Colonic mucosa (tissue), 4 donors: ENCODE data around the gene GUCY2D. TPM values are rescaled to one million over a fixed set of nuclear protein-coding genes. Genes with fewer than 3 reads are reported as not detected.
A peak's percentile ranks its signal among the peaks of the same experiment; 100 is the strongest.

Experiments
- DNase-seq: peaks from one replicate; pipeline ENCODE4 v3.0.0-alpha.2; 2020
- H3K27ac ChIP-seq: fragments of 200-600 bp; one replicate; pipeline ENCODE4 v1.8.0; 2021
- H3K27me3 ChIP-seq: fragments of 200-600 bp; one replicate; pipeline ENCODE4 v1.8.0; 2021
- H3K36me3 ChIP-seq: fragments of 200-600 bp; one replicate; pipeline ENCODE4 v1.8.0; 2021
- H3K4me1 ChIP-seq: fragments of 200-600 bp; one replicate; pipeline ENCODE4 v1.8.0; 2021; ENCODE audit warnings: mild to moderate bottlenecking
- H3K4me3 ChIP-seq: fragments of 200-600 bp; one replicate; pipeline ENCODE4 v1.8.0; 2021
- H3K9ac ChIP-seq, 2 donors: one replicate each; pipeline ENCODE4 v1.7.0; 2013; ENCODE audit warnings: control low read depth in 2 of 2, low read depth in 2 of 2, low read length in 2 of 2
- H3K9me3 ChIP-seq: fragments of 200-600 bp; one replicate; pipeline ENCODE4 v1.8.0; 2021
- CTCF ChIP-seq: fragments of 200-600 bp; IDR thresholded peaks from one replicate; pipeline ENCODE4 v1.8.0; 2022; ENCODE audit warnings: antibody characterized with exemption, mild to moderate bottlenecking
- intact Hi-C: fragments of 100-400 bp; cut with DNase I; formaldehyde crosslinking; loops from one replicate; pipeline ENCODE4 v1.14.1; 2022
- total RNA-seq, 2 donors: library from RNA; stranded (reverse); fragmentation: NEBNext Ultra II Directional in 1 of 2; extraction: Animal tissue kit (Norgen Biotek cat#: 25700) in 1 of 2; gene quantifications; one replicate each; pipeline ENCODE4 v1.2.1, GENCODE V29; 2021
- donor health status: healthy.
- donor health status: DM: no; HTN: no; CAD: no.
- donor health status: DM: no; HTN: no; CAD: no.

The GUCY2D gene
- total RNA-seq, 2 donors from 2014 or later: 0.21 to 0.37 TPM

GRCh38 chr17:7987112-7987893 lies 15.1 kb upstream of the GUCY2D start:
- no peak for TF ChIP-seq CTCF
- intact Hi-C loops: loop anchor here (5.0 kb wide), 1 partner anchor 245 kb away; no protein-coding TSS in a partner anchor
- H3K4me3 ChIP-seq: no peak overlapping the region
- no peaks in the 10 kb centered on the region for H3K9me3 ChIP-seq
- H3K4me1 ChIP-seq: no peaks in the 10 kb centered on the region
- H3K9ac ChIP-seq: no peak overlapping the region
- H3K36me3 ChIP-seq: no peaks in the 10 kb centered on the region
- DNase-seq: no peak
- no peak overlapping the region for H3K27ac ChIP-seq
- H3K27me3 ChIP-seq: no peaks in the 10 kb centered on the region

GRCh38 chr17:7988750-7989178 lies 13.7 kb upstream of the GUCY2D start:
- Histone ChIP-seq H3K36me3 (no peaks in the 10 kb centered on the region), H3K4me3 (no peak overlapping the region), H3K4me1 (no peaks in the 10 kb centered on the region), H3K27ac (no peak overlapping the region), H3K9ac (no peak overlapping the region), H3K9me3 (no peaks in the 10 kb centered on the region), H3K27me3 (no peaks in the 10 kb centered on the region)
- DNase-seq: peak; percentile 82
- peak; percentile 60 for TF ChIP-seq CTCF
- intact Hi-C loops: loop anchor here (2.0 to 5.0 kb wide), 2 partner anchors 126 to 246 kb away; no protein-coding TSS in a partner anchor

- peak; percentile 94 for TF ChIP-seq CTCF
- intact Hi-C loops: loop anchor here (2.0 to 5.0 kb wide), 4 partner anchors 67 to 248 kb away; no protein-coding TSS in a partner anchor
- Histone ChIP-seq H3K27me3 (no peaks in the 10 kb centered on the region), H3K9ac (peak overlapping the region; percentile 61 to 71), H3K4me3 (peak overlapping the region; percentile 71), H3K27ac (peak overlapping the region; percentile 52), H3K9me3 (no peaks in the 10 kb centered on the region), H3K4me1 (no peaks in the 10 kb centered on the region), H3K36me3 (no peaks in the 10 kb centered on the region)
- peak; percentile 94 for DNase-seq
These were observed 12.4 kb upstream of the GUCY2D start for GRCh38 chr17:7989781-7990655.

GRCh38 chr17:7992516-7992915 lies 9.9 kb upstream of the GUCY2D start:
- Histone ChIP-seq H3K4me1 (no peaks in the 10 kb centered on the region), H3K27ac (no peak overlapping the region), H3K4me3 (no peak overlapping the region), H3K36me3 (no peaks in the 10 kb centered on the region), H3K9ac (no peak overlapping the region), H3K27me3 (no peaks in the 10 kb centered on the region), H3K9me3 (no peaks in the 10 kb centered on the region)
- TF ChIP-seq CTCF: no peak
- no peak for DNase-seq
- intact Hi-C loops: loop anchor here (5.0 kb wide), 1 partner anchor 65 kb away; no protein-coding TSS in a partner anchor

GRCh38 chr17:7992924-7993323 lies 9.5 kb upstream of the GUCY2D start:
- DNase-seq: no peak
- no peaks in the 10 kb centered on the region for H3K27me3 ChIP-seq
- H3K9ac ChIP-seq: no peak overlapping the region
- no peak for TF ChIP-seq CTCF
- intact Hi-C loops: loop anchor here (5.0 kb wide), 1 partner anchor 64 kb away; no protein-coding TSS in a partner anchor
- H3K27ac ChIP-seq: no peak overlapping the region
- H3K9me3 ChIP-seq: no peaks in the 10 kb centered on the region
- H3K4me3 ChIP-seq: no peak overlapping the region
- H3K36me3 ChIP-seq: no peaks in the 10 kb centered on the region
- no peaks in the 10 kb centered on the region for H3K4me1 ChIP-seq
